IPS DF 6.9 (cell line): ENCODE results near the gene HJURP.
A peak's percentile ranks its signal among the peaks of the same experiment; 100 is the strongest.

Experiments
- DNase-seq: peaks from one replicate; pipeline ENCODE4 v3.0.0-alpha.2; 2013; ENCODE audit warnings: low read depth, low spot score
- H3K27ac ChIP-seq: one replicate; pipeline ENCODE4 v1.5.1; 2013; ENCODE audit warnings: low read length, control low read depth
- H3K27me3 ChIP-seq: 2 replicates; pipeline ENCODE4 v1.6.1; 2013; ENCODE audit warnings: mild to moderate bottlenecking, low read length; ENCODE audit not compliant: control insufficient read depth, insufficient read depth
- H3K36me3 ChIP-seq: 2 replicates; pipeline ENCODE4 v1.6.1; 2013; ENCODE audit warnings: low read length; ENCODE audit not compliant: control insufficient read depth, insufficient read depth
- H3K4me1 ChIP-seq: 2 replicates; pipeline ENCODE4 v1.6.1; 2013; ENCODE audit warnings: low read length; ENCODE audit not compliant: control insufficient read depth, insufficient read depth
- H3K4me3 ChIP-seq: 2 replicates; pipeline ENCODE4 v1.5.1; 2013; ENCODE audit warnings: mild to moderate bottlenecking, low read length
- H3K9me3 ChIP-seq: 2 replicates; pipeline ENCODE4 v1.6.1; 2013; ENCODE audit warnings: low read length, inconsistent platforms; ENCODE audit not compliant: control insufficient read depth, insufficient read depth
- whole genome bisulfite sequencing: extraction: QIAGEN DNeasy Blood & Tissue Kit; methylation state at CpG from one replicate; pipeline ENCODE4 v1.1.7; 2013; ENCODE audit warnings: mixed read lengths, missing lambda C conversion rate; ENCODE audit not compliant: insufficient read length, insufficient coverage; 5-methylcytosine and 5-hydroxymethylcytosine counted together

The HJURP gene

GRCh38 chr2:233814056-233814835 lies 40.1 kb downstream of the HJURP start:
- no peaks in the 10 kb centered on the region for H3K27me3 ChIP-seq
- DNase-seq = peak; percentile 31
- H3K9me3 ChIP-seq = no peaks in the 10 kb centered on the region
- H3K36me3 ChIP-seq = no peaks in the 10 kb centered on the region
- H3K27ac ChIP-seq = no peak overlapping the region
- WGBS = no CpG with 5 or more reads among the region's 2 CpGs
- H3K4me3 ChIP-seq = no peak overlapping the region
- H3K4me1 ChIP-seq = no peaks in the 10 kb centered on the region

GRCh38 chr2:233813236-233814055 lies 40.9 kb downstream of the HJURP start:
- no peak overlapping the region for H3K4me3 ChIP-seq
- H3K36me3 ChIP-seq = no peaks in the 10 kb centered on the region
- H3K9me3 ChIP-seq = no peaks in the 10 kb centered on the region
- no CpG with 5 or more reads among the region's 3 CpGs for WGBS
- no peaks in the 10 kb centered on the region for H3K4me1 ChIP-seq
- H3K27me3 ChIP-seq = no peaks in the 10 kb centered on the region
- DNase-seq = no peak
- H3K27ac ChIP-seq = no peak overlapping the region

- Histone ChIP-seq H3K36me3 (no peaks in the 10 kb centered on the region), H3K27me3 (no peaks in the 10 kb centered on the region), H3K27ac (no peak overlapping the region), H3K9me3 (no peaks in the 10 kb centered on the region), H3K4me1 (no peaks in the 10 kb centered on the region), H3K4me3 (no peak overlapping the region)
- WGBS = no CpG with 5 or more reads among the region's 8 CpGs
- DNase-seq = no peak
Observed at GRCh38 chr2:233811732-233812131, 42.6 kb downstream of the HJURP start.

- H3K4me3 ChIP-seq = no peak overlapping the region
- WGBS = no CpG with 5 or more reads among the region's 4 CpGs
- H3K27me3 ChIP-seq = no peaks in the 10 kb centered on the region
Observed at GRCh38 chr2:233811087-233811486, 43.2 kb downstream of the HJURP start.

GRCh38 chr2:233810385-233810784 lies 44.0 kb downstream of the HJURP start:
- no peaks in the 10 kb centered on the region for H3K4me1 ChIP-seq
- no peak for DNase-seq
- H3K27me3 ChIP-seq = no peaks in the 10 kb centered on the region
- no peaks in the 10 kb centered on the region for H3K36me3 ChIP-seq
- no peak overlapping the region for H3K27ac ChIP-seq
- H3K9me3 ChIP-seq = no peaks in the 10 kb centered on the region
- H3K4me3 ChIP-seq = no peak overlapping the region
- no CpG with 5 or more reads among the region's 6 CpGs for WGBS

More at GRCh38 chr2:233811087-233811486, 43.2 kb downstream of the HJURP start:
- DNase-seq = no peak
- Histone ChIP-seq H3K36me3 (no peaks in the 10 kb centered on the region), H3K4me1 (no peaks in the 10 kb centered on the region), H3K9me3 (no peaks in the 10 kb centered on the region), H3K27ac (no peak overlapping the region)

- no peaks in the 10 kb centered on the region for H3K9me3 ChIP-seq
- H3K4me1 ChIP-seq = no peaks in the 10 kb centered on the region
- no peaks in the 10 kb centered on the region for H3K36me3 ChIP-seq
- H3K27ac ChIP-seq = no peak overlapping the region
- no peak overlapping the region for H3K4me3 ChIP-seq
- no peak for DNase-seq
- no peaks in the 10 kb centered on the region for H3K27me3 ChIP-seq
- WGBS = no CpG with 5 or more reads among the region's 10 CpGs
Observed at GRCh38 chr2:233807966-233808935, 46.1 kb downstream of the HJURP start.

GRCh38 chr2:233807215-233807865 lies 47.0 kb downstream of the HJURP start:
- no peaks in the 10 kb centered on the region for H3K27me3 ChIP-seq
- no peak overlapping the region for H3K4me3 ChIP-seq
- H3K4me1 ChIP-seq = no peaks in the 10 kb centered on the region
- H3K9me3 ChIP-seq = no peaks in the 10 kb centered on the region
- H3K27ac ChIP-seq = no peak overlapping the region
- no CpG with 5 or more reads among the region's 12 CpGs for WGBS
- no peak for DNase-seq
- no peaks in the 10 kb centered on the region for H3K36me3 ChIP-seq

GRCh38 chr2:233803994-233804393 lies 50.3 kb downstream of the HJURP start:
- Histone ChIP-seq H3K27ac (no peak overlapping the region), H3K27me3 (no peaks in the 10 kb centered on the region), H3K4me3 (no peak overlapping the region), H3K36me3 (no peaks in the 10 kb centered on the region), H3K4me1 (no peaks in the 10 kb centered on the region), H3K9me3 (no peaks in the 10 kb centered on the region)
- no peak for DNase-seq
- WGBS = no CpG with 5 or more reads among the region's 8 CpGs

- Histone ChIP-seq H3K36me3 (no peaks in the 10 kb centered on the region), H3K27me3 (no peaks in the 10 kb centered on the region), H3K9me3 (no peaks in the 10 kb centered on the region), H3K4me3 (no peak overlapping the region), H3K27ac (no peak overlapping the region), H3K4me1 (no peaks in the 10 kb centered on the region)
- no peak for DNase-seq
- no CpG with 5 or more reads among the region's 2 CpGs for WGBS
Observed at GRCh38 chr2:233803292-233803911, 50.9 kb downstream of the HJURP start.
